ENCODE results near the gene DPP3. TPM values are rescaled to one million over a fixed set of nuclear protein-coding genes. Genes with fewer than 3 reads are reported as not detected.

Gene DPP3
- polyA plus RNA-seq, 3 donors: 22.4 to 37.0 (median 26.7) TPM

GRCh38 chr11:66495401-66495854 is 15.2 kb downstream of the DPP3 start:
- Histone ChIP-seq H3K4me3 (replicated peaks in 1 of 3; ENCODE audit: low read depth in 2 of 3, low read length in 3 of 3) (no peak overlapping the region), H3K9ac (ENCODE audit: insufficient read depth, low read length, poor library complexity, severe bottlenecking) (no peak overlapping the region), H3K4me1 (ENCODE audit: control insufficient read depth in 1 of 2, insufficient read depth in 2 of 2, low read length in 2 of 2) (no peaks in the 10 kb centered on the region), H3K27me3 (ENCODE audit: control insufficient read depth in 2 of 2, insufficient read depth in 2 of 2, low read length in 2 of 2) (no peaks in the 10 kb centered on the region), H4K20me1 (ENCODE audit: insufficient read depth, low read length) (no peaks in the 10 kb centered on the region), H3K27ac (ENCODE audit: low read depth in 1 of 2, low read length in 2 of 2) (no peak overlapping the region), H3K36me3 (replicated peaks in 1 of 2; ENCODE audit: control insufficient read depth in 1 of 2, insufficient read depth in 2 of 2, low read length in 2 of 2) (peaks cover 57 to 92% of the 10 kb centered on the region in 2 donors), H3K9me3 (replicated peaks in 1 of 2; ENCODE audit: control insufficient read depth in 1 of 2, insufficient read depth in 1 of 2, low read length in 2 of 2) (no peaks in the 10 kb centered on the region), H2AFZ (ENCODE audit: insufficient read depth, low read depth, low read length, poor library complexity, severe bottlenecking) (no peak overlapping the region), H3K79me2 (ENCODE audit: insufficient read depth, low read length) (no peaks in the 10 kb centered on the region), H3K4me2 (replicated peaks; ENCODE audit: extremely low read depth, low read length, poor library complexity, severe bottlenecking) (no peak overlapping the region)
- Mint-ChIP-seq H3K4me1 (no peaks in the 10 kb centered on the region), H3K36me3 (peaks cover 54 to 83% of the 10 kb centered on the region in 2 donors), H3K27me3 (ENCODE audit: low read depth in 3 of 3) (peaks cover 0 to 5% (median 0%) of the 10 kb centered on the region in 3 donors), H3K4me3 (no peak overlapping the region), H3K9me3 (no peaks in the 10 kb centered on the region), H3K27ac (no peak overlapping the region)
- WGBS (ENCODE audit: insufficient coverage): 96% methylated on average over 17 of the region's 17 CpGs
- peak; percentile 16 for TF ChIP-seq CTCF (IDR thresholded peaks at IDR 0.05)
- intact Hi-C loops (cut with micrococcal nuclease): no loop called here
- no peak for DNase-seq

GRCh38 chr11:66497206-66497605 is 17.0 kb downstream of the DPP3 start:
- H3K79me2 ChIP-seq (ENCODE audit: insufficient read depth, low read length): no peaks in the 10 kb centered on the region
- no peak overlapping the region for H3K4me3 ChIP-seq (replicated peaks in 1 of 3; ENCODE audit: low read depth in 2 of 3, low read length in 3 of 3)
- 96% methylated on average over 13 of the region's 16 CpGs for WGBS (ENCODE audit: insufficient coverage)
- Mint-ChIP-seq H3K27ac (no peak overlapping the region), H3K36me3 (peaks cover 51 to 79% of the 10 kb centered on the region in 2 donors), H3K4me1 (no peaks in the 10 kb centered on the region), H3K27me3 (ENCODE audit: low read depth in 3 of 3) (peaks cover 0 to 5% (median 0%) of the 10 kb centered on the region in 3 donors), H3K4me3 (no peak overlapping the region), H3K9me3 (no peaks in the 10 kb centered on the region)
- no peak overlapping the region for H3K27ac ChIP-seq (ENCODE audit: low read depth in 1 of 2, low read length in 2 of 2)
- no peaks in the 10 kb centered on the region for H3K4me1 ChIP-seq (ENCODE audit: control insufficient read depth in 1 of 2, insufficient read depth in 2 of 2, low read length in 2 of 2)
- DNase-seq: no peak
- intact Hi-C loops (cut with micrococcal nuclease): no loop called here
- no peaks in the 10 kb centered on the region for H3K9me3 ChIP-seq (replicated peaks in 1 of 2; ENCODE audit: control insufficient read depth in 1 of 2, insufficient read depth in 1 of 2, low read length in 2 of 2)
- H3K36me3 ChIP-seq (replicated peaks in 1 of 2; ENCODE audit: control insufficient read depth in 1 of 2, insufficient read depth in 2 of 2, low read length in 2 of 2): peaks cover 55 to 78% of the 10 kb centered on the region in 2 donors
- no peaks in the 10 kb centered on the region for H4K20me1 ChIP-seq (ENCODE audit: insufficient read depth, low read length)
- H3K4me2 ChIP-seq (replicated peaks; ENCODE audit: extremely low read depth, low read length, poor library complexity, severe bottlenecking): no peak overlapping the region
- no peak for TF ChIP-seq CTCF (IDR thresholded peaks at IDR 0.05)
- no peak overlapping the region for H3K9ac ChIP-seq (ENCODE audit: insufficient read depth, low read length, poor library complexity, severe bottlenecking)
- no peak overlapping the region for H2AFZ ChIP-seq (ENCODE audit: insufficient read depth, low read depth, low read length, poor library complexity, severe bottlenecking)
- no peaks in the 10 kb centered on the region for H3K27me3 ChIP-seq (ENCODE audit: control insufficient read depth in 2 of 2, insufficient read depth in 2 of 2, low read length in 2 of 2)

Measured in CD14-positive monocyte (primary cell).